ENCODE measurements around the gene DOHH.

The DOHH gene

DNA sequence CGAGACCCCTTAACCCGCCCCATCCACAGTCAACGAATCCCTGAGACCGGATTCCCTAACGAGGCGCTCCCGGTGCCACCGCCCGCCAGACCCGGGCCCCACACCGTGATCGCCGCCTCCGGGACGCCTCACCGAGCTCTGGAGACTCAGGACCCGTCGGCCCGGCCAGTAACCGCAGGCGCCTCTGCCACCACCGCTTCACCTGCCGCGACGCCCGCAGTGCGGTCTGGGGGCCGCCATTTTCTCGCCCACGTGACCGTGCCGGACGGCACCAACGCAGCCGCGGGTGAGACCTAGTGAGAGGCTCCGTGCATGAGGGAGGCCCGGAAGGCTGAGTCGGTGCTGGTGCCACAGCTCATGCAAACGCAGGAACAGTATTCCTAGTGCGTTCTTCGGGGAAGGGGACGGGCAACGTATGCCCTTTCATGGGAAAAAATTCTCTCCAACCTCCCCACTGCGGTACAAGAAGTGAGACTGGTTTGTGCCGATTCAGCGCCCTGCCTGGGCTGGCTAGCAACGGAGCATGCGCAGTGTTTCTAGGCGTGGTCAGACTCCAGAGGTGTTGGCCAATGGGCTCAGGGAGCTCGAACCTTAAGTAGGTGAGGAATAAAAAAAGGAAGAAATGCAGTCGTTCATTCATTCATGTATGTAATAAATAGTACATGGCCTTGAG, at the start of gene DOHH:
Gene DOHH, minus strand, starts transcription at position 246 of the 673 bp plus-strand sequence. CDS start 3,860 bp downstream, outside the sequence.
- peak; percentile 99 for DNase-seq

GRCh38 chr19:3549816-3550215, 49.3 kb upstream of the DOHH start:
- no peak for DNase-seq

GRCh38 chr19:3548606-3549005, 48.1 kb upstream of the DOHH start:
- DNase-seq = no peak

DNA sequence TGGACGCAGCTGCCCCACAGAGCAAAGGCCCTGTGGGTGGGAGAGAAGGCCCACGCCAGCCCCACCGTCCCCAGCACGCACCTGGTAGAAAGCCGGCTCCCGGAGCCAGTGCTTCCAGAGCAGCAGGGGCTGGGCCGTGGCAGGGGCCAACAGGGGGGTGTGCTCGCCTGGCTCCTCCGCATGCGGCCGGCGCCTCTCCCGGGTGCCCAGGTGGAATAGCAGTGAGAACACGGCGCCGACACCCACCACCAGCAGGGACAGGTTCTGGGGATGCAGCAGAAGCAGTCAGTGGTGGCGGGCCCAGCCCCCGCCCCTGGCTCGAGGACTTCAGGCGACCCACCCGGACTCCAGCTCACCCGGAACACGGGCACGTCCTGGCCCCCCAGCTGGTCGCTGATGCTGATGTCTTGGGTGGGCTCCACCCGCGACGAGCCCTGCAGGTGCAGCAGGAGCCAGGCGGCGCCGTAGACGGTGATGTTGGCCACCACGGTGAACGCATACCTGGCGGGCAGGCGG, 47.4 kb upstream of the DOHH start:
- no peak for DNase-seq

GRCh38 chr19:3547301-3547731, 46.8 kb upstream of the DOHH start:
- no peak for DNase-seq

DNA sequence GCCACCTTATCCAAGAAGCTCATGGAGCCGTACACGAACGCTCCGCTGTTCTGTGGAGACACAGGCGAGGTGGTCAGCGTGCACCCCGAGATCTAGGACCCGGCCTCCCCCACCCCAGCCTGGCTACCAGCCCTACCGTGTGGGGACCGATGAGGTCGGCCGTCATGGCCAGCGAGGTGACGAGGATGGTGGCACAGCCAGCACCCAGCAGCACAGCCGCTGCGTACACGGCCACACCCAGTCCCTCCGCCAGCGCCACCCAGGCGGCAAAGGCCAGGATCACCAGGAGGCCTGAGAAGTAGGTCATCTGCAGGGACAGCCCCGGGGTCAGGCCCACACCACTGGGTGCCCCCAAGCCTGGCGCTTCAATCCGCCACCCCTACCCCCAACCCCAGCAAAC, 45.6 kb upstream of the DOHH start:
- DNase-seq = no peak

- DNase-seq = no peak
These were observed 45.2 kb upstream of the DOHH start for GRCh38 chr19:3545669-3546034.

- peak; percentile 64 for DNase-seq
These were observed 44.5 kb upstream of the DOHH start for GRCh38 chr19:3544742-3545668.

GRCh38 chr19:3544058-3544376, 43.5 kb upstream of the DOHH start:
- DNase-seq = no peak

DNA sequence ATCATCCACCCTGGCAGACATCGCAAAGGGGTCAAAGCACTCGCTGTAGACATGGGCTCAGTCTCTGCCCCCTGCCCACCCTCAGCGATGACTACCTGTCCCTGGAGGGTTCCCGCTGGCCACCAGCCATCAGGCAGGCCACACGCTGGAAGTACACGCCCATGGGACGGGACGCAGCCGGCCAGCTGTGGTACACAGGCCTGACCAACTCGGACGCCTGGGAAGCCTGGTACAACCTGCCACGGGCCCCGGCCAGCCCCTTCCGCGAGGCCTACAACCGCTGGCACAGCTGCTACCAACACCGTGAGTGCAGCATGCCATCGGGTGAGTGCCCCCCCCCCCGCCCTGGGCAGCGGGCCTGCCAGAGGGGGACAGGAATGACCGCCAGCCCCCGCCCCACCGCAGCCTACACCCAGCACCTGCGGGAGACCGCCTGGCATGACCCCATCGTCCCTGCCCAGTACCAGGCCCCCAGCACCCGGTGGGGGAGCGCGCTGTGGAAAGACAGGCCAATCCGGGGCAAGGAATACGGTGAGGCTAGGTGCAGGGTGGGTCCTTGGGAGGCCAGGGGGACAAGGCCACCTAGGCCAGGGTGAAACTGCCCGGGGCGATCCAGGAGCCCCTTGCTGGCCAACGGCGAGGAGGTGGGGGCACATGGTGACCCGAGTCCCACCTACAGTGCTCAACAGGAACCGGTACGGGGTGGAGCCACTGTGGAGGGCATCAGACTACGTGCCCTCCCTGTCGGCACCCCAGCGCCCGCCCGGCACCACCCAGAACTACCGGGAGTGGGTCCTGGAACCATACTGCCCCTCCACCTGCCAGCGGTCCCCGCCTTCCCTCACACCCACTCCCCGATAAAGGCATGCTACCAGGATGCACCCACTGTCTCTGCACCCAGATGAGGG, 42.9 kb upstream of the DOHH start:
- no peak for DNase-seq

DNA sequence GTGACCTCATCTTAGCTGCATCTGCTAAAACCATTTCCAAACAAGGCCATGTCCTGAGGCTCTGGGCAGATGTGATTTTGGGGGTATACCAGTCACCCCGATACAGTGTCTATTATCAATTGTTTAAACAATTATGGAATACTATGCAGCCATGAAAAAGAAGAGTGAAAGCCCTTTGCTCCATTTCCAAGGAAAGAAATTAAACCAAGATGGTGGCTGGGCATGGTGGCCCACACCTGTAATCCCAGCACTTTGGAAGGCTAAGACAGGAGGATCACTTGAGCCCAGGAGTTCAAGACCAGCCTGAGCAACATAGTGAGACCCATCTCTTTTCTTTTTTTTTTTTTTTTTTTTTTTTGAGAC, 39.3 kb upstream of the DOHH start:
- no peak for DNase-seq

GRCh38 chr19:3538965-3539755, 38.7 kb upstream of the DOHH start, which contains the start of gene TEKTIP1:
TEKTIP1 (plus strand) TSS chr19:3539174; CDS start chr19:3539178, 4 bp downstream.
- no peak for DNase-seq

DNA sequence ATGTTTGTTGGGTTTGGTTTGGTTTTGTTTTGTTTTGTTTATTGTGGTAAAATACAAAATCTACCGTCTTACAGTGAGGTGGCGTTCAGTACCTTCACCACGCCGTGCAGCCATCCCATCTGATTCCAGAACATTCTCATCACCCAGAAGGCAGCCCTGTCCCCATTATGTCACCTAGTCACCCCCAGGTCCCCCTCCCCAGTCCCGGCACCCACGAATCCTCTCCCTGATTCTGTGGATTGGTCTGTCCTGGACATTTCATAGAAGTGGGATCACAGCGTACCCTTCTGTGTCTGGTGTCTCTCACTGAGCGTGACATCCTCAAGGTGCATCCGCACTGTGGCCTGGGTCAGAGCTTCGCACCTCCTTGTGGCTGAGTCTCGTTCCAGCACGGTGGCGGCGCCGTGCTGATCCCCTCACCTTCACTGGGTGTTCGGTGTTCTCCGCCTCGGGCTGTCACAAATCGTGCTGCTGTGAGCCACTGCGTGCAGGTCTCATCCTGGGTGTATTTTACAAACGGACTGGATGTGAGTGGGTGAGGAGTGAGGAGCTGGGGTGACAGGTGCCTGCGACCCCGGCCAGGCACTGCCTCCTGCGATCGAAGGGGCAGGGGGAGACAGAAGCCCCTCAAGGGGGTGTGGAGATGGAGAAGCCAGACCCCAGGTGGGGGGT, 37.9 kb upstream of the DOHH start:
- no peak for DNase-seq

GRCh38 chr19:3537438-3538240, 37.2 kb upstream of the DOHH start:
- no peak for DNase-seq

GRCh38 chr19:3537101-3537437, 36.6 kb upstream of the DOHH start:
- DNase-seq = no peak

DNA sequence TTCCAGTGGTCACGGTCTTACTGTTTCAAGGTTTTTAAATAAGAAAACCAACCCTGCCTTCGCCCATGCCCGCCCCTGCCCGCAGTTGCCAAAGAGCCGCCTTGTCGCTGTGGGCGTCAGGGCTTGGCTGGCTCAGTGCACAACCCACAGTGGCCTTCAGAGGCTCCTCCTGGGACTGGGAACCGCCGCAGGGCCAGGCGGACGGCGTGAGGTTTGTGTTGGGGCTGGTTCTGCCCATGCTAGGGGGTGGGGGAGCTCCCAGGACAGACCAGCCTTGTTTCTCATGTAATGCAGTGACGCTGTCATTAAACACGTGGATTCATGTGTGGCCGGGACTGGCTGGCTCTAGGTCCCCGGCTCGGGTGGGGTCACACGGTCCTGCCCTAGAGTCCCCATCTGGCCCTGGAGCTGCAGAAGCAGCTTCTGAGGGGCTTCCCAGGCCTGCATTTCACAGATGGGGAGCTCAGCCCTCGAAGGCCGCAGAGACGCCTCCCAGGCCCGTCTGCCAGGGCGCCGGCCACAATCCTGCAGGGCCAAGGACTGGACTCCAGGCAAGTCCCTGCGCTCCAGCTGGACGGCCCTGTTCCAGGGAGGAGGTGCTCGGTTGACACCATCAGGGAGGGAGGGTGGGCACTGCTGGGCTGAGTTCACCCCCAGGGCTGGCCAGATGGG, 36.1 kb upstream of the DOHH start:
- DNase-seq = no peak

DNA sequence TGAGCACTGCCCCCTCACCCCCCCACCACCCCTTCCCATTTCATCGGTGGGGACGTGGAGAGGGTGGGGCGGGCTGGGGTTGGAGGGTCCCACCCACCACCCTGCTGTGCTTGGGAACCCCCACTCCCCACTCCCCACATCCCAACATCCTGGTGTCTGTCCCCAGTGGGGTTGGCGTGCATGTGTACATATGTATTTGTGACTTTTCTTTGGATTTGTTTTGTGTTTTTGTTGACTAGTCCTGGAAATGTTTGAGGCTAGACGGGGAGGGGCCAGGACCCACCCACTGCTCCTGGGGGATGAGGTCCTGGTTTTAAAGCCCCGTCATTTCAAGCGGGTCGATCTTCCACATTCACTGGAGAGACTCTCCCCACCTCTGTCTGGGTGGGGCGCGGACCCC, 35.5 kb upstream of the DOHH start:
- DNase-seq = no peak

DNA sequence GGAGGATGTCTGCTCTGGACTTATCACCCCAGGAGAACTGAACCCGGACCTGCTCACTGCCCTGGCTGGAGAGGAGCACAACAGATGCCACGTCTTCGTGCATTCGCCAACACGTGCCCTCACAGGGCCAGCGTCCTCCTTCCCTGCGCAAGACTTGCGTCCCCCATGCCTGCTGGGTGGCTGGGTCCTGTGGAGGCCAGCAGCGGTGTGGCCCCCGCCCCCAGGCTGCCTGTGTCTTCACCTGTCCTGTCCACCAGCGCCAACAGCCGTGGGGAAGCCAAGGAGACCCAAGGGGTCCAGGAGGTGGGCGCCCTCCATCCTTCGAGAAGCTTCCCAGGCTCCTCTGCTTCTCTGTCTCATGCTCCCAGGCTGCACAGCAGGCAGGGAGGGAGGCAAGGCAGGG, 35.1 kb upstream of the DOHH start:
- no peak for DNase-seq

DNA sequence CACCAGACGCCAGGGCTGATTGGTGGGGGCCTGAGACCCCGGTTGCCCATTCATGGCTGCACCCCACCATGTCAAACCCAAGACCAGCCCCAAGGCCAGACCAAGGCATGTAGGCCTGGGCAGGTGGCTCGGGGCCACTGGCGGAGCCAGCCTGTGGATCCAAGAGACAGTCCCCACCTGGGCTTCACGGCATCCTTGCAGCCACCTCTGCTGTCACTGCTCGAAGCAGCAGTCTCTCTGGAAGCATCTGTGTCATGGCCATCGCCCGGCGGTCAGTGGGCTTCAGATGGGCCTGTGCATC, 34.7 kb upstream of the DOHH start:
- no peak for DNase-seq
